Coronary artery (tissue), 2 donors: ENCODE results near the gene TTL.

Experiments
- DNase-seq: peaks from one replicate; pipeline ENCODE4 v3.0.0-alpha.2; 2017; ENCODE audit warnings: low spot score
- H3K27ac ChIP-seq, 2 donors: fragments of 200-600 bp; sonication (generic); one replicate each; pipeline ENCODE4 v1.5.1; 2016 to 2019
- H3K4me3 ChIP-seq: fragments of 200-600 bp; sonication (generic); 2 replicates; pipeline ENCODE4 v1.5.1; 2016; ENCODE audit warnings: mild to moderate bottlenecking, moderate library complexity
- CTCF ChIP-seq: fragments of 200-600 bp; sonication (generic); IDR thresholded peaks from one replicate; pipeline ENCODE4 v1.5.1; 2019; ENCODE audit warnings: antibody characterized with exemption

TTL gene

GRCh38 chr2:112588611-112589045 is 106.7 kb downstream of the TTL start:
- H3K27ac ChIP-seq, result no peak overlapping the region
- no peak overlapping the region for H3K4me3 ChIP-seq
- no peak for DNase-seq
- no peak for TF ChIP-seq CTCF
